Loucy (cell line): ENCODE results near the gene RHOT1.

ENCODE experiments used
- CTCF ChIP-seq: fragments of 200-600 bp; sonication (generic); conservative IDR thresholded peaks from 2 replicates; pipeline ENCODE4 v1.5.1; 2014; ENCODE audit warnings: mild to moderate bottlenecking, antibody characterized with exemption, low read length
- EZH2phosphoT487 ChIP-seq: fragments of 200-600 bp; IDR thresholded peaks from 2 replicates; pipeline ENCODE4 v1.6.1; 2018; ENCODE audit warnings: antibody characterized with exemption, mild to moderate bottlenecking, moderate library complexity, borderline replicate concordance

DNA sequence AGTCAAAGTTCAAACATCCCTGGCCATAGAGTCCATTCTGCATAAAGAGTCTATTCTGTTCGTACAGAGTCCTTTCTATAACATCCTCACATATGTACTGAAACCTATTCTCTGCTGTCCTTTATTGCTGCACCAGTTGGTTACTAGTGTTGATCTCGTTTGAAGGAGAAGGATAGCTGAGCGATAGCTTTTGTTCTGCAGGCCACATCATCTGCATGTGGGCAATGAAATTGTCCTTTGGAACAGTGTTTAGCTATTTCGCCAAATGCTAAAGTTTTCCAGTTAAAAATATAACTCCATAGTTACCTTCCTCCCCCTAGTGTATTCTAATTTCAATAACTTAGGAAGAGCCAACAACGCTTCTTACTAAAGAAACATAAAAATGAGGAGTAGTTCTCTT, 6.0 kb downstream of the RHOT1 start:
- TF ChIP-seq CTCF (no peak), EZH2phosphoT487 (no peak)
